Measurements from ENCODE around the gene WDR18. TPM values are rescaled to one million over a fixed set of nuclear protein-coding genes. Genes with fewer than 3 reads are reported as not detected.

WDR18 gene
- total and polyA plus RNA-seq, 2 donors: 34.0 to 56.0 TPM

DNA sequence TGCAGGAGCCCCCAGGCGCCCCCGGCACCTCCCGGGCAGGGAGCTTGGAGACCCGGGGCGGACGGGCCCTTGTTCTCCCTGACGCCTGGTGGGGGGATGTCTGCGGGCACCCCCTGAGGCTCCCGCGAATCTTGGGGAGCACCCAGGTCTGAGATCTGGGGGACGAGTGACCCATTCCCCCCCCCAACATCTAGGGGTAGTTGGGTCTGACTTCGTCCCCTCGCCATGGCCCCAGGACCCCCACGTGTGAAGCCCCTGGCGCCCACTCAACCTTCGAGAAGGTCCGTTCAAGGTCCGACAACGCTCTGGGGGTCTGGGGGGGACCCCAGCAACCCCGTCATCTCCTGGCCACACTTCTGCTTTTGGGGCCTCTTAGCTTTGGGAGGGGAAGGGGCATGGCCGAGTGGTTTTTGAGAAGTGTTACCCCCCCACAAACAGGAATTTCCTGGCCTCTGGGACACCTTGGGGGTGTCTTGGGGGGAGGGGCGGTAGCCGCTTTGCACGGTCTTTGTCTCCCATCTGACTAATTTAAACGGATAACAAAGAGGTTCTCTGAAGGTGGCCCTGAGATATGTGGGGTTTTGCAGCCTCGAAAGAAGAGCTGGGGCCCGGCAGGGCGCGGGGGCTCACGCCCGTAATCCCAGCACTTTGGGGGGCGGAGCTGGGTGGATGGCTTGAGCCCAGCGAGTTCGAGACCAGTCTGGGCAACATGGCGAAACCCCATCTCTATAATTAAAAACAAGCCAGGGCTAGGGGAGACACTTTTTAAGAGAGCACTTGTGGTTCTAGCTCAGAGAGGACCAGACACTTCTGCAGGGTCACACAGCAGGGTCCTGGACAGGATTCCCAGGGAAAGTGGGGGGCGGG is 42.9 kb downstream of the WDR18 start:
- Histone ChIP-seq H3K9me3 (ENCODE audit: control insufficient read depth in 2 of 2, insufficient read depth in 1 of 2, low read length in 1 of 2) (peaks cover 0 to 5% of the 10 kb centered on the region in 2 donors), H3K27ac (ENCODE audit: low read depth in 1 of 2, low read length in 1 of 2) (peak overlapping the region; percentile 84 to 95), H3K27me3 (ENCODE audit: control insufficient read depth in 2 of 2, insufficient read depth in 1 of 2, low read length in 1 of 2) (peaks cover 8 to 20% of the 10 kb centered on the region in 2 donors), H3K4me3 (ENCODE audit: low read length in 2 of 2) (peak overlapping the region; percentile 83 to 87), H3K4me1 (ENCODE audit: control insufficient read depth in 2 of 2, insufficient read depth in 2 of 2, low read length in 2 of 2) (peaks cover 15 to 55% of the 10 kb centered on the region in 2 donors), H3K36me3 (ENCODE audit: control insufficient read depth in 2 of 2, insufficient read depth in 2 of 2, low read length in 1 of 2) (peaks cover 7 to 9% of the 10 kb centered on the region in 2 donors)
- WGBS: 2% methylated on average over 36 of the region's 36 CpGs
- peak in 2 of 9 donors; percentile 30 to 56 for DNase-seq (ENCODE audit: low read depth in 6 of 9, low spot score in 9 of 9)

DNA sequence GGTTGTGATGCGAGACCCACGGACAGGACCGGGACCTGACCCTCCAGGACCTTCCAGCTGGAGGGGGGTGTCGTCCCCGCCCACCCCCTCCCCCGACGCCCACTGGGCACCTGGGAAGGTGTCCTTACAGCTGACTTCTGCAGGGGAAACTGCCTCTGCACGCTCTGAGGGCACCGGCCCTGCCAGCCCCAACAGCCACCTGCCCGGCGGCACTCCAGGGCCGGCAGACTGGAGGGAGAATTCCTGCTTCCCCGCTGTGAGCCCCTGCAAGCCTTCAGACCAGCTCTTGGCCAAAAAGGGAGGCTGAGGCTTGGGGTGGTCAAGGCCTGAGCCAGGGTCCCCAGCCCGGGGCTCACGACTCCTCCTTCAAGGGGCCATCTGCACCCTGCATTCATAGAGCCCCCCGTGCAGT is 43.5 kb downstream of the WDR18 start:
- Histone ChIP-seq H3K27me3 (ENCODE audit: control insufficient read depth in 2 of 2, insufficient read depth in 1 of 2, low read length in 1 of 2) (peaks cover 8 to 20% of the 10 kb centered on the region in 2 donors), H3K4me3 (ENCODE audit: low read length in 2 of 2) (peak overlapping the region; percentile 83 to 87), H3K4me1 (ENCODE audit: control insufficient read depth in 2 of 2, insufficient read depth in 2 of 2, low read length in 2 of 2) (peaks cover 15 to 51% of the 10 kb centered on the region in 2 donors), H3K9me3 (ENCODE audit: control insufficient read depth in 2 of 2, insufficient read depth in 1 of 2, low read length in 1 of 2) (peaks cover 0 to 5% of the 10 kb centered on the region in 2 donors), H3K36me3 (ENCODE audit: control insufficient read depth in 2 of 2, insufficient read depth in 2 of 2, low read length in 1 of 2) (peaks cover 12 to 15% of the 10 kb centered on the region in 2 donors), H3K27ac (ENCODE audit: low read depth in 1 of 2, low read length in 1 of 2) (peak overlapping the region; percentile 84 to 95)
- WGBS: 3% methylated on average over 16 of the region's 16 CpGs
- DNase-seq (ENCODE audit: low read depth in 6 of 9, low spot score in 9 of 9): peak in 1 of 9 donors; percentile 17

GRCh38 chr19:1028062-1028926 is 44.1 kb downstream of the WDR18 start:
- DNase-seq (ENCODE audit: low read depth in 6 of 9, low spot score in 9 of 9): peak in 5 of 9 donors; percentile 64 to 85 (median 69)
- Histone ChIP-seq H3K9me3 (ENCODE audit: control insufficient read depth in 2 of 2, insufficient read depth in 1 of 2, low read length in 1 of 2) (peaks cover 0 to 5% of the 10 kb centered on the region in 2 donors), H3K4me3 (ENCODE audit: low read length in 2 of 2) (peak overlapping the region; percentile 83 to 87), H3K27ac (ENCODE audit: low read depth in 1 of 2, low read length in 1 of 2) (peak overlapping the region; percentile 84 to 95), H3K27me3 (ENCODE audit: control insufficient read depth in 2 of 2, insufficient read depth in 1 of 2, low read length in 1 of 2) (peaks cover 8 to 20% of the 10 kb centered on the region in 2 donors), H3K4me1 (ENCODE audit: control insufficient read depth in 2 of 2, insufficient read depth in 2 of 2, low read length in 2 of 2) (peaks cover 15 to 51% of the 10 kb centered on the region in 2 donors), H3K36me3 (ENCODE audit: control insufficient read depth in 2 of 2, insufficient read depth in 2 of 2, low read length in 1 of 2) (peaks cover 18 to 20% of the 10 kb centered on the region in 2 donors)
- under 1% methylated on average over 58 of the region's 58 CpGs for WGBS

DNA sequence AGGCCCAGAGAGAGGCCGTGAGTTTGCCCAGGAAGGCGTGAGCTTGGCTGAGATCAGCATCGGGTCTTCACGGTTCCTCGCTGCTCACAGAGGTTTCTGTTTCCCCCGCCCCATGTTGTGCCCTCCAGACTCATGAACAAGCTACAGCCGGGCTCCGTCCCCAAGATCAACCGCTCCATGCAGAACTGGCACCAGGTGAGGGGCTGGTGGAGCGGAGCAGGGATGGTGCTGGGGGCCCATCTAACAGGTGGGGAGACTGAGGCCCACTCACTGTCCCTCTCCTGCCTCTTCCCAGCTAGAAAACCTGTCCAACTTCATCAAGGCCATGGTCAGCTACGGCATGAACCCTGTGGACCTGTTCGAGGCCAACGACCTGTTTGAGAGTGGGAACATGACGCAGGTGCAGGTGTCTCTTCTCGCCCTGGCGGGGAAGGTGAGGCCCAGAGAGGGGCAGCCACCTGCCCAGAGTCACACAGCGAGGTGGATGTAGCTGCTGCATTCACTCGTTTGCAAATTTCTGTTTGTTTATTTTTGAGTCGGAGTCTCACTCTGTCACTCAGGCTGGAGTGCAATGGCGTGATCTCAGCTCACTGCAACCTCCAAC is 48.2 kb downstream of the WDR18 start:
- H3K9me3 ChIP-seq (ENCODE audit: control insufficient read depth in 2 of 2, insufficient read depth in 1 of 2, low read length in 1 of 2): no peaks in the 10 kb centered on the region
- 93% methylated on average over 20 of the region's 20 CpGs for WGBS
- no peak overlapping the region for H3K4me3 ChIP-seq (ENCODE audit: low read length in 2 of 2)
- H3K36me3 ChIP-seq (ENCODE audit: control insufficient read depth in 2 of 2, insufficient read depth in 2 of 2, low read length in 1 of 2): peaks cover 28 to 35% of the 10 kb centered on the region in 2 donors
- H3K4me1 ChIP-seq (ENCODE audit: control insufficient read depth in 2 of 2, insufficient read depth in 2 of 2, low read length in 2 of 2): peaks cover 7 to 43% of the 10 kb centered on the region in 2 donors
- DNase-seq (ENCODE audit: low read depth in 6 of 9, low spot score in 9 of 9): no peak
- H3K27me3 ChIP-seq (ENCODE audit: control insufficient read depth in 2 of 2, insufficient read depth in 1 of 2, low read length in 1 of 2): peaks cover 0 to 5% of the 10 kb centered on the region in 2 donors
- H3K27ac ChIP-seq (ENCODE audit: low read depth in 1 of 2, low read length in 1 of 2): no peak overlapping the region

DNA sequence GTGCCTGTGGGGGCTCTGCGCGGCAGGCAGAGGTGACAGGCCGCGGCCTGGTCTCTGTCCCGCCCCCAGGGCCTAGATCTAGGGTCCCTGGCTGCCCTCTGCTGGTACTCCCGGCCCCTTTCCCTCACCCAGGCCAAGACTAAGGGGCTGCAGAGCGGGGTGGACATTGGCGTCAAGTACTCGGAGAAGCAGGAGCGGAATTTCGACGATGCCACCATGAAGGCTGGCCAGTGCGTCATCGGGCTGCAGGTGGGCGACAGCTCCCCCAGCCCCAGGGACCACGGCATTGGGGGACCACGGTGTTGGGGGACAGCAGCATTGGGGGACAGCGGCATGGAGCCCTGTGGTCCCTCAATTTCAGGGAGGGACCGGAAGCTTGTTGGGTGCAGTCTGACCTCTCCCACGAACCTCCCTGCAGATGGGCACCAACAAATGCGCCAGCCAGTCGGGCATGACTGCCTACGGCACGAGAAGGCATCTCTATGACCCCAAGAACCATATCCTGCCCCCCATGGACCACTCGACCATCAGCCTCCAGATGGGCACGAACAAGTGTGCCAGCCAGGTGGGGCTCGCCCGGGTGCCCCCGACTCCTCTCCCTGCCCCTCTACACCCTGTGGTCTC is 52.0 kb downstream of the WDR18 start:
- Histone ChIP-seq H3K27ac (ENCODE audit: low read depth in 1 of 2, low read length in 1 of 2) (no peak overlapping the region), H3K4me1 (ENCODE audit: control insufficient read depth in 2 of 2, insufficient read depth in 2 of 2, low read length in 2 of 2) (peaks cover 24 to 45% of the 10 kb centered on the region in 2 donors), H3K9me3 (ENCODE audit: control insufficient read depth in 2 of 2, insufficient read depth in 1 of 2, low read length in 1 of 2) (no peaks in the 10 kb centered on the region), H3K4me3 (ENCODE audit: low read length in 2 of 2) (no peak overlapping the region), H3K27me3 (ENCODE audit: control insufficient read depth in 2 of 2, insufficient read depth in 1 of 2, low read length in 1 of 2) (no peaks in the 10 kb centered on the region), H3K36me3 (ENCODE audit: control insufficient read depth in 2 of 2, insufficient read depth in 2 of 2, low read length in 1 of 2) (peaks cover 25 to 36% of the 10 kb centered on the region in 2 donors)
- DNase-seq (ENCODE audit: low read depth in 6 of 9, low spot score in 9 of 9): no peak
- 96% methylated on average over 29 of the region's 29 CpGs for WGBS

- peak overlapping the region; percentile 43 to 47 for H3K4me3 ChIP-seq (ENCODE audit: low read length in 2 of 2)
- 47% methylated on average over 22 of the region's 22 CpGs for WGBS
- H3K9me3 ChIP-seq (ENCODE audit: control insufficient read depth in 2 of 2, insufficient read depth in 1 of 2, low read length in 1 of 2): no peaks in the 10 kb centered on the region
- peaks cover 29 to 53% of the 10 kb centered on the region in 2 donors for H3K4me1 ChIP-seq (ENCODE audit: control insufficient read depth in 2 of 2, insufficient read depth in 2 of 2, low read length in 2 of 2)
- no peak for DNase-seq (ENCODE audit: low read depth in 6 of 9, low spot score in 9 of 9)
- no peaks in the 10 kb centered on the region for H3K27me3 ChIP-seq (ENCODE audit: control insufficient read depth in 2 of 2, insufficient read depth in 1 of 2, low read length in 1 of 2)
- H3K36me3 ChIP-seq (ENCODE audit: control insufficient read depth in 2 of 2, insufficient read depth in 2 of 2, low read length in 1 of 2): peaks cover 24 to 28% of the 10 kb centered on the region in 2 donors
- H3K27ac ChIP-seq (ENCODE audit: low read depth in 1 of 2, low read length in 1 of 2): peak overlapping the region; percentile 95
These were observed 53.5 kb downstream of the WDR18 start for GRCh38 chr19:1037621-1038064.

DNA sequence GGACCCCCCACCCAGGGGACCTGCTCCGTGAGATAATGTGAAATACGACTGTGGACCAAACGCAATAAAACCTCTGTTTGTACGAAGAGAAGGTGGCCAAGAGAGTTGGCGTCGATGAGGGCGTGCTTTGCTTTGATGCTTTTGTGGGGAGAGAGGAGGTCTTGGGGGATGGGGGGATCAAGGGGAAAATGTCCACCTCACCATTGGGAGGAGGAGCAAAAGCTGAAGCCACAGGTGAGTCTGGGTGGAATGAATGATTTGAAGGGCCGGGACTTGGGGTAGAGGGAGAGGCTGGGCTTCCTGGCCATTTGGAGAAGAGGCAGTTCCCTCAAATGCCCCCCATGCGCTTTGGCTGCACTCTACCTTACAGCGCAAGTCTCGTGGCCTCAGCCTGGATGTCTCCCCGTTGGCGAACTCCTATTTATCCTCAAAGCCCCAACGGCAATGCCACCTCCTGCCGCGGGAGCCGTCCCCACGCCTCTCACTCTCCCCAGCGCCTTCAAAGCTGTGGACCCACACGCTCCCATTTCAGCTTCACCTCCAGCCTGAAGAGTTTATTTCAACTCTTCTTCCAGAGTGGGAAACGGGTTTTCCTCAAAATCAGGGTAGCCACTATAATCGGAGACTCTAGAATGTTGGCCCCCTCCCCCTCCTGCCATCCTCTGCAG is 55.0 kb downstream of the WDR18 start:
- Histone ChIP-seq H3K9me3 (ENCODE audit: control insufficient read depth in 2 of 2, insufficient read depth in 1 of 2, low read length in 1 of 2) (no peaks in the 10 kb centered on the region), H3K36me3 (ENCODE audit: control insufficient read depth in 2 of 2, insufficient read depth in 2 of 2, low read length in 1 of 2) (peaks cover 26% of the 10 kb centered on the region in 2 donors), H3K4me1 (ENCODE audit: control insufficient read depth in 2 of 2, insufficient read depth in 2 of 2, low read length in 2 of 2) (peaks cover 29 to 53% of the 10 kb centered on the region in 2 donors), H3K27ac (ENCODE audit: low read depth in 1 of 2, low read length in 1 of 2) (peak overlapping the region; percentile 36 to 95), H3K4me3 (ENCODE audit: low read length in 2 of 2) (peak overlapping the region; percentile 34 to 71), H3K27me3 (ENCODE audit: control insufficient read depth in 2 of 2, insufficient read depth in 1 of 2, low read length in 1 of 2) (no peaks in the 10 kb centered on the region)
- 82% methylated on average over 22 of the region's 22 CpGs for WGBS
- DNase-seq (ENCODE audit: low read depth in 6 of 9, low spot score in 9 of 9): no peak
